Measurements from ENCODE around the gene DUSP15. TPM values are rescaled to one million over a fixed set of nuclear protein-coding genes. Genes with fewer than 3 reads are reported as not detected.
A peak's percentile ranks its signal among the peaks of the same experiment; 100 is the strongest.

DUSP15 gene
- total and polyA plus RNA-seq, 8 donors = 0.45 to 4.7 (median 2.9) TPM; not detected in 3

- no peaks in the 10 kb centered on the region for H3K36me3 ChIP-seq
- peaks cover 11 to 20% (median 19%) of the 10 kb centered on the region in 4 donors for H3K4me1 ChIP-seq
- H3K27me3 ChIP-seq = peaks cover 0 to 49% (median 14%) of the 10 kb centered on the region in 3 donors
- H3K27ac ChIP-seq = no peak overlapping the region
- intact Hi-C loops (cut with DNase I; ENCODE audit: low total_unique reads) = no loop called here
- H3K9me3 ChIP-seq = no peaks in the 10 kb centered on the region
- peak overlapping the region in 2 of 4 donors; percentile 54 to 71 for H3K4me3 ChIP-seq
- DNase-seq = no peak
- WGBS, 5 donors = 67 to 78% (median 69%) methylated on average over 5 of the region's 5 CpGs
- no peak for TF ChIP-seq POLR2A (IDR thresholded peaks at IDR 0.05)
- TF ChIP-seq, protein P1, sequence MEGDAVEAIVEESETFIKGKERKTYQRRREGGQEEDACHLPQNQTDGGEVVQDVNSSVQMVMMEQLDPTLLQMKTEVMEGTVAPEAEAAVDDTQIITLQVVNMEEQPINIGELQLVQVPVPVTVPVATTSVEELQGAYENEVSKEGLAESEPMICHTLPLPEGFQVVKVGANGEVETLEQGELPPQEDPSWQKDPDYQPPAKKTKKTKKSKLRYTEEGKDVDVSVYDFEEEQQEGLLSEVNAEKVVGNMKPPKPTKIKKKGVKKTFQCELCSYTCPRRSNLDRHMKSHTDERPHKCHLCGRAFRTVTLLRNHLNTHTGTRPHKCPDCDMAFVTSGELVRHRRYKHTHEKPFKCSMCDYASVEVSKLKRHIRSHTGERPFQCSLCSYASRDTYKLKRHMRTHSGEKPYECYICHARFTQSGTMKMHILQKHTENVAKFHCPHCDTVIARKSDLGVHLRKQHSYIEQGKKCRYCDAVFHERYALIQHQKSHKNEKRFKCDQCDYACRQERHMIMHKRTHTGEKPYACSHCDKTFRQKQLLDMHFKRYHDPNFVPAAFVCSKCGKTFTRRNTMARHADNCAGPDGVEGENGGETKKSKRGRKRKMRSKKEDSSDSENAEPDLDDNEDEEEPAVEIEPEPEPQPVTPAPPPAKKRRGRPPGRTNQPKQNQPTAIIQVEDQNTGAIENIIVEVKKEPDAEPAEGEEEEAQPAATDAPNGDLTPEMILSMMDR (IDR thresholded peaks at IDR 0.05) = no peak
- TF ChIP-seq POLR2AphosphoS5 (IDR thresholded peaks at IDR 0.05) = no peak
- no peak for TF ChIP-seq EP300 (IDR thresholded peaks at IDR 0.05)
These were observed 8.2 kb downstream of the DUSP15 start for GRCh38 chr20:31862157-31862470.

DNA sequence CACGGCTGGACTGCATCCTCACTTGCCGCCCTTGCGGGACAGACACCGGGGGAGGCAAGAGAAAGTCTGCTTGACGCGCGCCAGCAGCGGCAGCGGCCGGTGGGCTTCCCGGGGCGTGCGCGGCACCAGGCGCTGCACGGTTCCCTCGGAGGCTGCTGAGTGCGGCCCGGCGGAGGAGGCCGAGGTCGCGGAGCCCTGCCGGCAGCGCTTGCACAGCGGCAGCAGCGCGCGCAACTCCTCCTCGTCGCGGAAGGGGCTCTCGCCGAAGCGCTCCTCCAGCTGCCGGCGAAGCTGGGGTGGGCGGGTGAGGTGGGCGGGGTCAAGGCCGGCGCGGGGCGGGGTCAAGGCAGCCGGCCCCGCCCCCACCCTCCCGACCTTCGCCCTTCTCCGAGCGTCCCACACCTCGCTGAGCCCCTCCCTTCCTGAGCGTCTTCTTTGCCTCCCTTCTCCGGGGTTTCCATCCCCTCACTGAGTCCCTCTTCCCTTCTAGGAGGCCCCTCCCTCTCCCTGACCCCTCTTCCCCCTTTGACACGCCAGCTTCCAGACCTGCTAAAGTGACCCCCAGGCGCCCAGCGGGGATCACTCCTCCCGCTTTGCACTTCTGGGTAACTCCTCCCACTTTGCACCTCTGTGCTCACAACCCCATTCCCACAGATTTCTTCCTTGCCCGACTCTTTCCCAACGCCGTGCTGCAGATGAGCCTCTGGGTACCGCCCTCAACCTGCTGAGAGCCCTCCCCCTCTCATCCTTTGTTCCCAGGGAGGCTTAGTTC, 8.8 kb downstream of the DUSP15 start:
- Histone ChIP-seq H3K27ac (peak overlapping the region in 2 of 5 donors; percentile 25 to 32), H3K9me3 (no peaks in the 10 kb centered on the region), H3K36me3 (no peaks in the 10 kb centered on the region), H3K4me1 (peaks cover 11 to 20% (median 19%) of the 10 kb centered on the region in 4 donors), H3K4me3 (peak overlapping the region; percentile 48 to 71 (median 54)), H3K27me3 (peaks cover 0 to 54% (median 14%) of the 10 kb centered on the region in 3 donors)
- intact Hi-C loops (cut with DNase I; ENCODE audit: low total_unique reads) = no loop called here
- DNase-seq = peak; percentile 58 to 92
- WGBS, 5 donors = 5 to 8% (median 6%) methylated on average over 48 to 60 of the region's 60 CpGs
- TF ChIP-seq EP300 (IDR thresholded peaks at IDR 0.05) (no peak), POLR2A (IDR thresholded peaks at IDR 0.05) (no peak), POLR2AphosphoS5 (IDR thresholded peaks at IDR 0.05) (no peak)
- TF ChIP-seq, protein P1 (IDR thresholded peaks at IDR 0.05) = no peak

- H3K9me3 ChIP-seq = no peaks in the 10 kb centered on the region
- no peak for TF ChIP-seq POLR2A (IDR thresholded peaks at IDR 0.05)
- intact Hi-C loops (cut with DNase I; ENCODE audit: low total_unique reads) = no loop called here
- H3K27me3 ChIP-seq = peaks cover 0 to 59% (median 14%) of the 10 kb centered on the region in 3 donors
- H3K4me3 ChIP-seq = peak overlapping the region; percentile 48 to 71 (median 54)
- H3K27ac ChIP-seq = peak overlapping the region in 2 of 5 donors; percentile 25 to 32
- no peaks in the 10 kb centered on the region for H3K36me3 ChIP-seq
- H3K4me1 ChIP-seq = peaks cover 11 to 20% (median 19%) of the 10 kb centered on the region in 4 donors
- 0 to 2% (median 1%) methylated on average over 9 to 20 of the region's 20 CpGs for whole genome bisulfite sequencing, 5 donors
- peak in 1 of 2 donors; percentile 64 for DNase-seq
These were observed 9.3 kb downstream of the DUSP15 start for GRCh38 chr20:31861135-31861384.

GRCh38 chr20:31860390-31861134, 9.8 kb downstream of the DUSP15 start:
- 5 to 19% (median 10%) methylated on average over 15 of the region's 15 CpGs for WGBS, 5 donors
- Histone ChIP-seq H3K4me3 (peak overlapping the region; percentile 48 to 71 (median 54)), H3K27me3 (peaks cover 0 to 63% (median 14%) of the 10 kb centered on the region in 3 donors), H3K4me1 (peaks cover 11 to 20% (median 19%) of the 10 kb centered on the region in 4 donors), H3K36me3 (no peaks in the 10 kb centered on the region), H3K27ac (peak overlapping the region in 1 of 5 donors; percentile 32), H3K9me3 (no peaks in the 10 kb centered on the region)
- no peak for TF ChIP-seq POLR2AphosphoS5 (IDR thresholded peaks at IDR 0.05)
- no peak for TF ChIP-seq POLR2A (IDR thresholded peaks at IDR 0.05)
- no peak for TF ChIP-seq EP300 (IDR thresholded peaks at IDR 0.05)
- TF ChIP-seq, protein P1 (IDR thresholded peaks at IDR 0.05) = no peak
- DNase-seq = no peak
- intact Hi-C loops (cut with DNase I; ENCODE audit: low total_unique reads) = no loop called here
